ENCODE measurements around the gene BLZF1.
A peak's percentile ranks its signal among the peaks of the same experiment; 100 is the strongest.
"Not testable (repeated sequence)": the region's sequence is repeated elsewhere in the genome, so short reads cannot be mapped to it uniquely, and the experiment has no call there.

The BLZF1 gene, protein sequence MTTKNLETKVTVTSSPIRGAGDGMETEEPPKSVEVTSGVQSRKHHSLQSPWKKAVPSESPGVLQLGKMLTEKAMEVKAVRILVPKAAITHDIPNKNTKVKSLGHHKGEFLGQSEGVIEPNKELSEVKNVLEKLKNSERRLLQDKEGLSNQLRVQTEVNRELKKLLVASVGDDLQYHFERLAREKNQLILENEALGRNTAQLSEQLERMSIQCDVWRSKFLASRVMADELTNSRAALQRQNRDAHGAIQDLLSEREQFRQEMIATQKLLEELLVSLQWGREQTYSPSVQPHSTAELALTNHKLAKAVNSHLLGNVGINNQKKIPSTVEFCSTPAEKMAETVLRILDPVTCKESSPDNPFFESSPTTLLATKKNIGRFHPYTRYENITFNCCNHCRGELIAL

DNA sequence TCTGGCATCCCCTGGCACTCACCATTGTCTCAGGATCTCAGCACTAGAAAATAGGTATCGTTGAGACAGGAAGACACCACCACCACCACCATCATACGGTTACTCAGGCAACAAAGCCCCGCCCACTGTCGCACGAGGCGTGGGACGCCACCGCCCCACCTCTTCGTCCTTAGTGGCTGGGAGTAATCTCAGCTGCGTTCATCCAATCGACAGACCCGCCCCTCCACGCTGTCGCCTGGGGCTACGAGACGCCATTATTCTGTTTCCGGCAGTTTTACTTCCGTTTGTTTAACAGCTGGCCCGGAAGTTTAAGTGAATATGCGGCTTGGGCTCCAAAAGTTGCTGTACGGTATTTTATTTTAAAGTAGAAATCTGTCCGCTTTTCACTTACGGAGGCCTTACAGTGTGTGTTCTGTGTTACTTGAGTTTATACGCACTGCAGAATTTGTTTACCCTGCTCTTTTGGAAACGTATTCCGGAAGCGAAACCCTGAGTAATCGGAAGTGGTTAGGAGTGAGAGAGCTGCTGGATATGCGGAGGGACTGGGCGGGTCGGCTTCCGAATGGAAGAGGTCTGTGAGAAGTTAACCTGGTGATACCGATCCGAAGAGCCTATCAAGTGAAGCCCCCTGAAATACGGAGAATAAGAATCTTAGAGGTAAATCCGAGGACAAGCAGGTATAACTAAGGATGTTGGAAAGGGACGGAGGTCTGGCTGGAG, at the start of gene BLZF1, which contains the start of gene NME7:
Gene BLZF1, plus strand, starts transcription at position 510 of the 720 bp plus-strand sequence. CDS start 1,328 bp downstream, outside the sequence.
Gene NME7, minus strand, starts transcription at position 112 of the 720 bp plus-strand sequence. Its CDS starts 87 bp downstream, at position 25.
- FAIRE-seq: peak; percentile 97

DNA sequence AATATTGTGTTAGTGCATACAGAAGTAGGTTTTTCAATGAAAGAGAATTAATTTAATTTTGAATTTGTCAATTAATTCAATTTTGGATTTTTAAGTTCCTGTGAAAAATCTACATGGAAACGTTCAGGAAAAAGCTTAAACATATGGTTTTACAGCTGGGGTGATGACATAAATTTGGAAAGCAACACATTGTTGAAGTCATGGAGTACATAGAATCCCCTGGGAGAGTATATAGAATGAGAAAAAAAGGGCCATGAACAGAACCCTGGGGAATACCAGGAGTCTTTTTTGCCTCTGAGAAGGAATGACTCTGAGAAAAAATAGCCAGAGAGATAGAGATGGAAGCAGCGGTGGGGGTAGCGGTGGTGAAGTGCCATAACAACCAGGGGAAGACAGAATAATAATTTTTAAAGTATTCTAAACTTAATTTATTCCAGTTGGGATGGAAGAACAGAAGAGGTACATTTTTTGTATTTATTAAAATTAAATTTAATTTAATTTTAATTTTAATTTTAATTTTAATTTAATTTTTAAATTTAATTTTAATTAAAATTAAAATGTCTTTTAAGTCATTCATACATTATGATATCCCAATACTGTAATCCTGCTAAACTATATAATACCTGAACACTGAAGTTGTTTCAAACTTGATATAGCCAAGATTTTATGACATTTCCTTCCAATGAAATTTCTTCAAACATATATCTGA, 49.3 kb upstream of the BLZF1 start:
- peak; percentile 65 for FAIRE-seq

DNA sequence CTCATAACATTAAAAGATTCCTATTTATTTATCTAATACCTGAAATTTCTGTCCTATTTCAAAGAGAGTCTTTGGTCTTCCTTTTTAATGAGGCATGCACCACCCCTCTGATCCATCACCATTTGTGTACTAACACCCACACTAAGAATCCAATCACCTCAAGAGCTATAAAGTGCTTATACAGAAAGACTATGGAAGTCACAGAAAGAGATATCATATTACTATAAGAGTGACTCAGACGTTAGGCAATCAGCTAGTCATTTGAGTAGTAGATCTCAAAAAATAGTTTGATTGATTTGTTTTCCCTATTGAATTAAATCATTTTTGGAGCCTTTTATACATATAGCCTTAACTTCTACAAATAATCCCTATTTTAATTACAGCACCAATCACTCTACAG, 46.5 kb upstream of the BLZF1 start:
- peak; percentile 9 for FAIRE-seq

DNA sequence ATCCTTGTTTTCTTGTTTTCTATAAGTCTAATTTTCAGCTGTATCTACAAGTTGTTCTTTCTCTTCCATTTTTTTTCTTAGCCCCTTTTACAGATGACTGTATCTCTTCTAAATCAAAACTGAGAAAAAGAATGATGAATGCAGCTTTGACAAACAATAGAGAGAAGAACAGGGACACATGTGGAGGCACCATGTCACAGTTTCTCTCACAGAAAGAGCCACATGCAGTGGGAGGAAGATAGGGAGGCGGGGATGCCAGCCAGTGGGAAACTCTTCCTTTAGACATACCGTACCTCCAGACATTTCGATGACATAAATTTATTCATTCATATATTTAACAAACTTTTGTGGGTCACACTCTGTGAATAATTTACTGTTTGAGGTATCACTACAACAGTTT, 45.9 kb upstream of the BLZF1 start:
- FAIRE-seq: no peak

DNA sequence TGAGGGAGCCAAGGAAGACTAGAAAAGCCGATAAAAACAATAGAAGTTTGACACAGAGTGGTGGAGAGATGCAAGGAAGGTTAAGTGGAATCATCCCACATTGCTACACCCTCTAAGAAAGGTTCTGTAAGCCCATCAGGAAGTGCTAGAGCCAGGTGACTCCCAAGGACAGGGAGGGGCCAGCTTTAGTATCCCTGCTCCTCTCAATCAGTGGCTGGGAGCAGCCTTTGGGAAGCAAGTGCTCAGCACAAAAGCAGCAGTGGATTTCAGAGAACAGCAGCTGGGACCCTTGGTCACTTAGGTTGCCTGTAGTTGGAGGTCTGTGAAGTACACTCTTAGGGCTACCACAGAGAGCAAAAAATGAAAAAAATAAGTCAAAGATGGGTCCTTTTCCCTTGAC, 42.9 kb upstream of the BLZF1 start:
- no peak for FAIRE-seq

DNA sequence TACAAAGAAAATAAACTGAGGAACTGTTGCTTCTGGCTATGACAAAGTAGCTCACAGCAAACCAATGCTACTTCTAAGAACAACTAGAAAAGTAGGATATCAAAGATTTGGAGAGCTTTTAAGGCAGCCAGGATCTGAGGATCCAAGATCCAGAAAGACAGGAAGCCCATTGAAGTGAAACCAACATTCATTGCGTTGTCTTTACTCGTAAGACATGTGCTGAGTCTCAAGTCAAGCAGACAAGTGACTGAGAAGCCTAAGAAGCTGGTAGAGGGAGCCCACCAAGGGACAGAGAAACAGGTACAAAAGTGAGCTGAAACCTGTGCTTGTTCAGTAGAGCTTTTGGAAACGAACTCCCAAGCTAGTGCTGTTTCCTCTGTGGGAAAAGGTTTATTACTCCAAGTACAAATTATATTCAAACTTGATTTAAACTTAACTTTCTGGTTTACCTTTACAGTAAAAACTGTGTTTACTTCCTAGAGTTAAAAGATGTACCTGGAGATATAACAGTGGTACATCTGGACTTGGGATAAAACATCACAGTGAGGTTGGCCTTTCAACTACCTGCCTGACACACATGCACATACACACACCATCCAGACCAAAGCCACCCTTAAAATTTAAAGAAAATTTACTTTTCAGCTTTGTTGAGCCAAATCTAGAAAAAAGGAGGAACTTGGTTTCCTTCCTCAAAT, 41.6 kb upstream of the BLZF1 start:
- no peak for FAIRE-seq

DNA sequence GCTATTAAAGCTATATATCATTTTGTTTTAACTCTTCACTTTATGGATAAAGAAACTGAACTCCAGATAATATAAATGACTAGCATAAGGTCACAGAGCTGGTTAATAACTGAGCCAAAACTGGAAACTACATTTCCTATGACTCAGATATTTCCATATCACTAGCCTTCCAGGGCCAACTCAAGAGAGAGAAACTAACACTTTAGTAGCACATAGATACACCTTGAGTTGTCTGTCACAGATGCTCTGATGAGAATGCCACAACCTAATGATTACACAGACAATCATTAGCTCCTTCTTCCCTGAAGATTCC, 41.1 kb upstream of the BLZF1 start:
- FAIRE-seq: peak; percentile 5

DNA sequence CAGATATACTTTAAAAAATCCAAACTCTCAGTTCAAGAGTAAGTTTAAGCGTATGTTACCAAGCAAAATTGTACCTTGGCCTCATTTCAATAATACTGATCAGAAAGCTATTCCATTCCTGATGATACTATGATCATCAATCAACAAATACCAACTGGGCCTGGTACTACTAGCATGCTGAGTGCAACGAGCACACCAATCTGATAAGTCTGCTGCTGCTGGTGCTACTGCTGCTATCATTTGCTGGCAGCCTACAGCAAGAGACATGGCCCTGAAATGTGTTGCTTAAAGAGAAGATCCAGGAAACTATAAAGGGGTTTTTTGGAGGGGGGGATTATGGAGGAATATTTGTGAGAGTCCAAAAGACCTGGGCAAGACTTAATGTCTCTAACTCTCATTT, 40.1 kb upstream of the BLZF1 start:
- no peak for FAIRE-seq

DNA sequence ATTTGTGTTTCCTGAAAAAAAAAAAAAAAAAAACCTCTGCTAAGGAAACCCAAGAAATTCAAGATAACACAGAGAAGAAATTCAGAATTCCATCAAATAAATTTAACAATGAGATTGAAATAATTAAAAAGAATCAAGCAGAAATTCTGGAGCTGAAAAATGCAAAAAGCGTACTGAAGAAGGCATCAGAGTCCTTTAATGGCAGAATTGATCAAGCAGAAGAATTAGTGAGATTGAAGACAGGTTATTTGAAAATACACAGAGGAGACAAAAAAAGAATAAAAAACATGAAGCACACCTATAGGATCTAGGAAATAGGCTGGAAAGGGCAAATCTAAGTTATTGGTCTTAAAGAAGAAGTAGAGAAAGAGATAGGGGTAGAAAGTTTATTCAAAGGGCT, 38.6 kb upstream of the BLZF1 start:
- no peak for FAIRE-seq

DNA sequence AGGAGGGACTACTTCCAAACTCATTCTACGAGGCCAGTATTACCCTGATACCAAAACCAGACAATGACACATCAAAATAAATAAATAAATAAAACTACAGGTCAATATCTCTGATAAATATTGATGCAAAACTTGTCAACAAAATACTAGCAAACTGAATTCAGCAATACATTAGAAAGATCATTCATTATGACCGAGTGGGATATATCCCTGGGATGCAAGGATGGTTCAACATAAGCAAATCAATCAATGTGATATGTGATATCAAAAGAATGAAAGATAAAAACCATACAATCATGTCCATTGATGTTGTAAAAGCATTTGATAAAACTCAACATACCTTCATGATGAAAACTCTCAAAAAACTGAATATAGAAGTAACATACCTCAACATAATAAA, 37.1 kb upstream of the BLZF1 start:
- FAIRE-seq: no peak

DNA sequence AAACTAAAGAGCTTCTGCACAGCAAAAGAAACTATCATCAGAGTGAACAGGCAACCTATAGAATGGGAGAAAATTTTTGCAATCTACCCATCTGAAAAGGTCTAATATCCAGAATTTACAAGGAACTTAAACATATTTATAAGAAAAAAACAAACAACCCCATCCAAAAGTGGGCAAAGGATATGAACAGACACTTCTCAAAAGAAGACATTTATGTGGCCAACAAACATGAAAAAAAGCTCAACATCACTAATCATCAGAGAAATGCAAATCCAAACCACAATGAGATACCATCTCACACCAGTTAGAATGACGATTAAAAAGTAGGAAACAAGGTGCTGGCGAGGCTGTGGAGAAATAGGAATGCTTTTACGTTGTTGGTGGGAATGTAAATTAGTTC, 33.3 kb upstream of the BLZF1 start:
- not testable (repeated sequence) for FAIRE-seq

DNA sequence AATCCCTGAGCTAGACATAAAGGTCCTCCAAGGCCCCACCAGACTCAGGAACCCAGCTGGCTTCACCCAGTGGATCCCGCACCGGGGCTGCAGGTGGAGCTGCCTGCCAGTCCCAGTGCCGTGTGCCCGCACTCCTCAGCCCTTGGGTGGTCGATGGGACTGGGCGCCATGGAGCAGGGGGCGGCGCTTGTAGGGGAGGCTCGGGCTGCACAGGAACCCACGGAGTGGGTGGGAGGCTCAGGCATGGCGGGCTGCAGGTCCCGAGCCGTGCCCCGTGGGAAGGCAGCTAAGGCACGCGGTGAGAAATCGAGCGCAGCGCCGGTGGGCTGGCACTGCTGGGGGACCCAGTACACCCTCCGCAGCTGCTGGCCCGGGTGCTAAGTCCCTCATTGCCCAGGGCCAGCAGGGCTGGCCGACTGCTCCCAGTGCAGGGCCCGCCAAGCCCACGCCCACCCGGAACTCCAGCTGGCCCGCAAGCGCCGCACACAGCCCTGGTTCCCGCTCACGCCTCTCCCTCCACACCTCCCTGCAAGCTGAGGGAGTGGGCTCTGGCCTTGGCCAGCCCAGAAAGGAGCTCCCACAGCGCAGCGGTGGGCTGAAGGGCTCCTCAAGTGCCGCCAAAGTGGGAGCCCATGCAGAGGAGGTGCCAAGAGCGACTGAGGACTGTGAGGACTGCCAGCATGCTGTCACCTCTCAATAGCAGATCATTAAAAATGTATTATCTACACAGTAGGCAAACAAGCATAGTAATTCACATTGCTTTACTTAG, 30.9 kb upstream of the BLZF1 start:
- FAIRE-seq: not testable (repeated sequence)

DNA sequence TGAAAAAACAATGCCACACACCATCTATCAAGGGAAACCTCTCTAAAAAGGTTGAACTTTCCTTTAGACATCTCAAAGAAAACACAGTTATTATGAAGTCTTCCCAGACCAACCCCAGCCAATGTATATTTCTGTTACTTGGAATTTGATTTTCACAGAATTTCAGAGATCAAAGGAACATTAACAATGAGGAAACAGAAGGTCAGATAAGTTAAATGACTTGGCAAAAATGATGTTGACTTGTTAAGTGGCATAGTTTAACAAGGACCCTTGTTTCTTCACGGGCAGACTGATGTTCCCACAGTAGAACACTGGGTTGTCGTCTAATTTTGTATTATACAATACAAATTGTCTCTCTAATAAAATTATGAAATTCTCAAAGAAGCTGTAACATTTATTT, 29.4 kb upstream of the BLZF1 start:
- no peak for FAIRE-seq

DNA sequence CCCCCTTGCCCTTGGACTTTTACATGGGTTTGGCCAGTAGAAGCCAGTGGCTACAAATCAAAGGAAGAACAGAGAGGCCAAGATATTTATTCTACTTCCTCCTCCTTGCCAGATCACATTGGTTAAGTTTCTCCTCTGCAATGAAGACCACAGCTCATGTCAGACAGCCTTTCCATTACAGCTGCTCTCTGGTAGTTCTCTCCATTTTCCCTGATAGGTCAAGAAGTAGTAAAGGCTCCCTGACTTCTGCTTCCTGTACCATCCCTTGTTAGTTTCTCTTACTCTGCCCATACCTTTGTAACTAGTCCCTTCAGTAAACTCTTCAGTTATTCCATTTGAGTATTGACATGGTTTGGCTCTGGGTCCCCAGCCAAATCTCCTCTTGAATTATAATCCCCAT, 28.2 kb upstream of the BLZF1 start:
- FAIRE-seq: no peak

DNA sequence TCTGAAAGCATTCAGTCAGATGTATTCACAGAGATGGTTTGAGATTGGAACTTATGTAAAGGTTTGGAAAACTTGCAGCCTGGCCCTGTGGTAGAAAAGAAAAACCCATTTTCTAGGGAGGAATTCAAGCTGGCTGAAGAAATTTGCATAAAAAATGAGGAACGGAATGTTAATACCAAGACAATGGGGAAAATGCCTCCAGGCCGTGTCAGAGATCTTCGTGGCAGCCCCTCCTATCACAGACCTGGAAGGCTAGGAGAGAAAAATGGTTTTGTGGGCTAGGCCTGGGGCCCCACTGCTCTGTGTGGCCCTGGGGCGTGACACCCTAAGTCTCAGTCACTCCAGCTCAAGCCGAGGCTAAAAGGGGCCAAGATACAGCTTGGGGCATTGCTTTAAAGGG, 27.1 kb upstream of the BLZF1 start:
- no peak for FAIRE-seq

DNA sequence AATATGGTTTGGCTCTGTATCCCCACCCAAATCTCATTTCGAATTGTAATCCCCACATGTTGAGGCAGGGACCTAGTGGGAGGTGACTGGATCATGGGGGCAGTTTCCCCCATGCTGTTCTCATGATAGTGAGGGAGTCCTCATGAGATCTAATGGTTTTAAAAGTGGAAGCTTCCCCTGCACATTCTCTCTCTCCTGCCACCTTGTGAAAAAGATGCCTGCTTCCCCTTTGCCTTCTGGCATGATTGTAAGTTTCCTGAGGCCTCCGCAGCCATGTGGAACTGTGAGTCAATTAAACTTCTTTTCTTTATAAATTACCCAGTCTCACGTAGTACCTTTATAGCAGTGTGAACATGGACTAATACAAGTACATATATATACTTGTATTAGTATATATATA, 25.9 kb upstream of the BLZF1 start:
- not testable (repeated sequence) for FAIRE-seq

DNA sequence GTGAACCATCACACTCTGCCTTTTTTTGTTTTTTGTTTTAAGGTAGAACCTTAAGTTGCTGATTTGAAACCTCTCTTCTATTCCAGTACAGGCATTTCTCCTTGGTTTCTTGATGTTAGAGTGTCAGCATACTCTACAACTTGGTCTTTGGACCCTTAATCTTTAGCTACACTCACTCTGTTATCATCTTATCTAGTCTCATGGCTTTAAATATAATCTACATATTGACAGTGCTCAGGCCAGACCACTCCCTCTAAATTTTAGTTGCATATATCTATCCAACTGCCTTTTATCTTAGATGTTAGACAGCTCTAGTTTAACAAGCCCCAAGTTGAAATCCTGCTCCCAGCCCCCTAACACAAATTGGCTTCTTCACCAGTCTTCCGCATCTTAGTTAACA, 22.5 kb upstream of the BLZF1 start:
- no peak for FAIRE-seq

DNA sequence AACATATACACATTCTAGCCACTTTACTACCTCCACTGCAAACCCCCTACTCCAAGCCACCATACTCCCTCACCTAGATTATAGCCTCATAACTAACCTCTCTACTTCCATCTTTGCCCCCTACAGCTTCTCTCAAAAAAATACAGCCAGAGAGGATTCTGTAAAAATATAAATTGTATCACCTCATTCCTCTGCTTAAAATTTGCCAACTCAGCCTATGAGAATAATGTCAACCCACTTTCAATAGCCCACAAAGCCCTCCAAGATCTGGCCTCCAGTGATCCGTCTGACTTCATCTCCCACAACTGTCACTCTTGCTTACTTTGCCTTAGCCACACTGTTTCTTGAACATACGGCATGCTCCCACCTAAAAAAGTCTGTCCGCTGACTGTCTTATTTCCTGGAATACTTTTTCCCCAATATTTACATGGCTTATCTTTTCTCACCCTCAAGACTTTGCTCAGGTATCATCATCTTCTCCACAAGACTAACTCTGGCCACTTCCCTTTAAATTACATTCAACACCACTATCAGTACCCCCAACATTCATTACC, 21.9 kb upstream of the BLZF1 start:
- FAIRE-seq: no peak

DNA sequence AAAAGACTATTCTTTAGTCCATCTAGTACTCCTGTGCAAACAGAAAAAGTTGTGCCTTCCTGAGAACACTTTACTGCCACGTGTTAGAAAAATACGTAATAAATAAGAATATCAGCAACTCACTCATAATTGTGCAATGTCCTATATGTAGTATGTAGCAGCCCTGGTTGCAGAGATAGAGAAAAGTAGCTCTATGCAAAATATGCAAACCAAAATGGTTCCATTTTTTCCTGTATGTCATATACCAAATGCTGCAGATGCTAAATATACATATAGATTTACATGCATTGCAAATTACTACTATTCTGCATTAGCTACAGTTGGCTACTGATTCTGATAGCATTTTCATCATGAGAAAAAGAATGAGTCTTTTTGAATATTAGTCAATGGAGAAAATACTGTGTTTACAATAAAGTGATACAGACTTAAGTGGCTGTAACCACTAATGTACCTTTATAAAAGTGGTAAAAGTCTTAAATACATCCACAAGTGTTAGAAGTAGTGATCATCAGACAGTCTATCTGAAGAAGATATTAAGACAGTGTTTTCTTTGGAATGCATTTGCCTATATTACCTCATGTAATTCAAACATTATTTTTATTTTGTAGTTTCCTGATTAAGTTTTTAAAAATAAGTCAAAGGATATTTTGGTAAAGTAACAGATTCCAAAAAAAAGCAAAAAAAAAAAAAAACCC, 20.2 kb upstream of the BLZF1 start:
- no peak for FAIRE-seq

DNA sequence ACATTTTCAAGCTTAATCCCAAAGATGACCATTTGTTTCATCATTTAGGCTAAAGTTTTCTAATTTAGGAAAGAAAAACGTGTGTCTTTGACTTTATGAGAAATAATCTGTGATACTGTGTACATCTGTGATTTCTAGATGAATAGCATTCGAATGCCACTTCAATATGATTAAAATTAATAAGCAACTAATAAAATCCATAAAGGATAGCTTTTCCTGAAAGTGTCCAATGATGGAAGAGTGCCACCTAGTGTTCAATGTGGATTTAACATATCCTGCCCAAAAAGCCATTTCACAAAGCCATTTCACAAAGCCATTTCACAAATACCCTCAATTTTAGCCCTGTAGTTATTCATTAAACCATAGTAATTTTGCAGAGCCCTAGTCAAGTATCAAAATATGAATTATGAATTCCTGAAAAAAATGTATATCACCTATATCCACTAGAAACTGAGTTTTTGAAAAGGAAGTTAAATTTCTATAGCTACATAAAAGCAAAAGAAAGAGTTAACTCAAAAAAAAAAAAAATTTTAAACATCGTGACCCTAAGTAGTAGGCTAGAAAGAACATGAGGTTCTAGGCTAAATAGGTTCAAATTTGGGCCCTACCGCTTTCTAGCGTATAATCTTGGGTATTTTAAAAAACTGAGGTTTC, 19.5 kb upstream of the BLZF1 start:
- peak; percentile 96 for FAIRE-seq

DNA sequence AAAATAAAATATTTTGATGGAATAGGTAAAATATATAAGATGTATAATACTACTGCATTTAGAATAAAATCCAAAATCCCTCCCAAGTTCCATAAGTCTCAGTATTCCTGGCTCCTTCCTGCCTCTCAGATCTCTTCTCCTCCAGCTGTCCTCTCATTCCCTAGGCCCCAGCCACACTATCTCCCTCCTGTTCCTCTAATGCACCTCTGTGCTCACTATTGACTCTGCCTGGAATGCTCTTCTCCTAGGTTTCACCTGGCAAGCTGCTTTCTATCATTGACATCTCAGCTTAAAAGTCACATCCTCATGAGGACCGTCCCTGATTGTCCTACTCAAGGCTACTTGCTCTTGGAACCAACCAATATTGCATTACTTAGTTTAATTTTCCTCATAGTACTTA, 7.6 kb upstream of the BLZF1 start:
- FAIRE-seq: no peak
